ENCODE results near the gene NRG2.

Gene NRG2

GRCh38 chr5:139849942-139850341 is 193.2 kb downstream of the NRG2 start:
- Histone ChIP-seq H3K4me3 (ENCODE audit: low read length) (no peak overlapping the region), H3K4me1 (ENCODE audit: control insufficient read depth, low read depth, low read length) (no peaks in the 10 kb centered on the region), H3K27ac (ENCODE audit: low read length) (no peak overlapping the region), H3K9me3 (ENCODE audit: control insufficient read depth, low read depth, low read length) (no peaks in the 10 kb centered on the region), H3K36me3 (ENCODE audit: control insufficient read depth, low read depth, low read length) (no peaks in the 10 kb centered on the region), H3K27me3 (ENCODE audit: control insufficient read depth, insufficient read depth, low read length) (peaks cover 47% of the 10 kb centered on the region), H3K9ac (ENCODE audit: low read length) (no peak overlapping the region)

GRCh38 chr5:139849501-139849900 is 193.6 kb downstream of the NRG2 start:
- H3K27me3 ChIP-seq (ENCODE audit: control insufficient read depth, insufficient read depth, low read length) = peaks cover 51% of the 10 kb centered on the region
- H3K27ac ChIP-seq (ENCODE audit: low read length) = no peak overlapping the region
- no peaks in the 10 kb centered on the region for H3K4me1 ChIP-seq (ENCODE audit: control insufficient read depth, low read depth, low read length)
- H3K9ac ChIP-seq (ENCODE audit: low read length) = no peak overlapping the region
- H3K9me3 ChIP-seq (ENCODE audit: control insufficient read depth, low read depth, low read length) = no peaks in the 10 kb centered on the region
- H3K4me3 ChIP-seq (ENCODE audit: low read length) = no peak overlapping the region
- H3K36me3 ChIP-seq (ENCODE audit: control insufficient read depth, low read depth, low read length) = no peaks in the 10 kb centered on the region

- H3K27me3 ChIP-seq (ENCODE audit: control insufficient read depth, insufficient read depth, low read length) = peaks cover 53% of the 10 kb centered on the region
- no peak overlapping the region for H3K27ac ChIP-seq (ENCODE audit: low read length)
- no peaks in the 10 kb centered on the region for H3K4me1 ChIP-seq (ENCODE audit: control insufficient read depth, low read depth, low read length)
- H3K9me3 ChIP-seq (ENCODE audit: control insufficient read depth, low read depth, low read length) = no peaks in the 10 kb centered on the region
- no peak overlapping the region for H3K9ac ChIP-seq (ENCODE audit: low read length)
- peak overlapping the region; percentile 52 for H3K4me3 ChIP-seq (ENCODE audit: low read length)
- H3K36me3 ChIP-seq (ENCODE audit: control insufficient read depth, low read depth, low read length) = no peaks in the 10 kb centered on the region
Observed at GRCh38 chr5:139848508-139849100, 194.5 kb downstream of the NRG2 start.

GRCh38 chr5:139847790-139848507 is 195.2 kb downstream of the NRG2 start:
- Histone ChIP-seq H3K36me3 (ENCODE audit: control insufficient read depth, low read depth, low read length) (no peaks in the 10 kb centered on the region), H3K27me3 (ENCODE audit: control insufficient read depth, insufficient read depth, low read length) (peaks cover 53% of the 10 kb centered on the region), H3K9me3 (ENCODE audit: control insufficient read depth, low read depth, low read length) (no peaks in the 10 kb centered on the region), H3K27ac (ENCODE audit: low read length) (no peak overlapping the region), H3K9ac (ENCODE audit: low read length) (no peak overlapping the region), H3K4me3 (ENCODE audit: low read length) (peak overlapping the region; percentile 52), H3K4me1 (ENCODE audit: control insufficient read depth, low read depth, low read length) (no peaks in the 10 kb centered on the region)

GRCh38 chr5:139847091-139847490 is 196.0 kb downstream of the NRG2 start:
- no peak overlapping the region for H3K9ac ChIP-seq (ENCODE audit: low read length)

GRCh38 chr5:139845846-139846681 is 197.0 kb downstream of the NRG2 start:
- no peaks in the 10 kb centered on the region for H3K9me3 ChIP-seq (ENCODE audit: control insufficient read depth, low read depth, low read length)
- no peaks in the 10 kb centered on the region for H3K36me3 ChIP-seq (ENCODE audit: control insufficient read depth, low read depth, low read length)
- H3K27me3 ChIP-seq (ENCODE audit: control insufficient read depth, insufficient read depth, low read length) = peaks cover 53% of the 10 kb centered on the region
- no peaks in the 10 kb centered on the region for H3K4me1 ChIP-seq (ENCODE audit: control insufficient read depth, low read depth, low read length)
- no peak overlapping the region for H3K27ac ChIP-seq (ENCODE audit: low read length)
- H3K4me3 ChIP-seq (ENCODE audit: low read length) = no peak overlapping the region
- no peak overlapping the region for H3K9ac ChIP-seq (ENCODE audit: low read length)

More at GRCh38 chr5:139847091-139847490, 196.0 kb downstream of the NRG2 start:
- no peaks in the 10 kb centered on the region for H3K36me3 ChIP-seq (ENCODE audit: control insufficient read depth, low read depth, low read length)
- no peak overlapping the region for H3K27ac ChIP-seq (ENCODE audit: low read length)
- no peaks in the 10 kb centered on the region for H3K4me1 ChIP-seq (ENCODE audit: control insufficient read depth, low read depth, low read length)
- H3K9me3 ChIP-seq (ENCODE audit: control insufficient read depth, low read depth, low read length) = no peaks in the 10 kb centered on the region
- peaks cover 53% of the 10 kb centered on the region for H3K27me3 ChIP-seq (ENCODE audit: control insufficient read depth, insufficient read depth, low read length)
- no peak overlapping the region for H3K4me3 ChIP-seq (ENCODE audit: low read length)

GRCh38 chr5:139844472-139845145 is 198.5 kb downstream of the NRG2 start:
- Histone ChIP-seq H3K36me3 (ENCODE audit: control insufficient read depth, low read depth, low read length) (no peaks in the 10 kb centered on the region), H3K27me3 (ENCODE audit: control insufficient read depth, insufficient read depth, low read length) (peaks cover 46% of the 10 kb centered on the region), H3K27ac (ENCODE audit: low read length) (no peak overlapping the region), H3K9me3 (ENCODE audit: control insufficient read depth, low read depth, low read length) (no peaks in the 10 kb centered on the region), H3K4me1 (ENCODE audit: control insufficient read depth, low read depth, low read length) (no peaks in the 10 kb centered on the region), H3K9ac (ENCODE audit: low read length) (no peak overlapping the region), H3K4me3 (ENCODE audit: low read length) (no peak overlapping the region)

GRCh38 chr5:139843991-139844390 is 199.1 kb downstream of the NRG2 start:
- Histone ChIP-seq H3K27me3 (ENCODE audit: control insufficient read depth, insufficient read depth, low read length) (peaks cover 40% of the 10 kb centered on the region), H3K9me3 (ENCODE audit: control insufficient read depth, low read depth, low read length) (no peaks in the 10 kb centered on the region), H3K27ac (ENCODE audit: low read length) (no peak overlapping the region), H3K4me3 (ENCODE audit: low read length) (no peak overlapping the region), H3K4me1 (ENCODE audit: control insufficient read depth, low read depth, low read length) (no peaks in the 10 kb centered on the region), H3K36me3 (ENCODE audit: control insufficient read depth, low read depth, low read length) (no peaks in the 10 kb centered on the region), H3K9ac (ENCODE audit: low read length) (no peak overlapping the region)

GRCh38 chr5:139842321-139842720 is 200.8 kb downstream of the NRG2 start:
- Histone ChIP-seq H3K27me3 (ENCODE audit: control insufficient read depth, insufficient read depth, low read length) (peaks cover 30% of the 10 kb centered on the region), H3K36me3 (ENCODE audit: control insufficient read depth, low read depth, low read length) (no peaks in the 10 kb centered on the region), H3K9ac (ENCODE audit: low read length) (no peak overlapping the region), H3K9me3 (ENCODE audit: control insufficient read depth, low read depth, low read length) (no peaks in the 10 kb centered on the region), H3K4me1 (ENCODE audit: control insufficient read depth, low read depth, low read length) (no peaks in the 10 kb centered on the region), H3K27ac (ENCODE audit: low read length) (no peak overlapping the region), H3K4me3 (ENCODE audit: low read length) (no peak overlapping the region)

GRCh38 chr5:139841549-139841948 is 201.6 kb downstream of the NRG2 start:
- H3K36me3 ChIP-seq (ENCODE audit: control insufficient read depth, low read depth, low read length) = no peaks in the 10 kb centered on the region
- H3K4me1 ChIP-seq (ENCODE audit: control insufficient read depth, low read depth, low read length) = no peaks in the 10 kb centered on the region
- no peak overlapping the region for H3K27ac ChIP-seq (ENCODE audit: low read length)
- no peaks in the 10 kb centered on the region for H3K9me3 ChIP-seq (ENCODE audit: control insufficient read depth, low read depth, low read length)
- H3K27me3 ChIP-seq (ENCODE audit: control insufficient read depth, insufficient read depth, low read length) = peaks cover 22% of the 10 kb centered on the region
- H3K9ac ChIP-seq (ENCODE audit: low read length) = no peak overlapping the region
- no peak overlapping the region for H3K4me3 ChIP-seq (ENCODE audit: low read length)

GRCh38 chr5:139839918-139840317 is 203.2 kb downstream of the NRG2 start:
- no peak overlapping the region for H3K27ac ChIP-seq (ENCODE audit: low read length)
- H3K4me1 ChIP-seq (ENCODE audit: control insufficient read depth, low read depth, low read length) = no peaks in the 10 kb centered on the region
- no peak overlapping the region for H3K9ac ChIP-seq (ENCODE audit: low read length)
- H3K27me3 ChIP-seq (ENCODE audit: control insufficient read depth, insufficient read depth, low read length) = peaks cover 6% of the 10 kb centered on the region
- H3K4me3 ChIP-seq (ENCODE audit: low read length) = no peak overlapping the region
- no peaks in the 10 kb centered on the region for H3K36me3 ChIP-seq (ENCODE audit: control insufficient read depth, low read depth, low read length)
- H3K9me3 ChIP-seq (ENCODE audit: control insufficient read depth, low read depth, low read length) = no peaks in the 10 kb centered on the region
